ENCODE measurements around the gene KRT40.

The KRT40 gene

DNA sequence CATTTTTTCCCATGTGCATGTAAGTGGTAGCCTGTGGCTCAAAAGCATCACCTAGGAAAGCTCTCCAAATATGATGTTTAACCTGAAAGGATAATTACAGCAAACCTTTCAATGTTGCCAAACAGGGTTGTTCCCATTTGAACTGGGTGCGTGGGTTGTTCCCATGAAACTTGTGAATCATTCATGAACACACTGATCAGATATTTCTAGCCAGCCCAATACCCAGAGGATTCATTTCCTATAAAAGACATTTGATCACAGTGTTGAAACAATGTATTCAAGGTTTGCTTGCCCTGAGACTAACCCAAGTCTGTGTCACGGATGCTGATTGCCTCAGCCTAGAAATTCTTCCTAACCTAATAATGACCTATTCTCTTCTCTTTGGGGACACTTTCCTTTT lies 30.2 kb downstream of the KRT40 start:
- no peak for DNase-seq (ENCODE audit: low read depth in 2 of 3, low spot score in 2 of 3)

DNA sequence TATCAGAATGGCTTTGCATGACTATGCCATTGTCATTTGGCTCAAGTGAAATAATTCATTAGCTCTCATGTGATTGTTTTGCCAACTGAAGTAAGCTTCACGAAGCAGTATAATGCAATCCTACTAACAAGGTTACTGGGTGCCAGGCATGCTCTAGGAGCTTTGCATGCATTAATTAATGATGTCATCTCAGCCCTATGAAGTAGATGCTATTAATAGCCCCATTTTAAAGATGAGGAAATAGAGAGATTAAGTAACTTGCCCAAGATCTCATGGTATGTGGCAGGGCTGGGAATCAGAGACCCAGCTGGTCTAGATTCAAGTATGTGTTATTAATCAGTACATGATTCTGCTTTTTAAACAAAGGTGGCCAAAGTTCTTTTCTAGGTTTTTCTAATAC lies 31.5 kb downstream of the KRT40 start:
- DNase-seq (ENCODE audit: low read depth in 2 of 3, low spot score in 2 of 3) = no peak

DNA sequence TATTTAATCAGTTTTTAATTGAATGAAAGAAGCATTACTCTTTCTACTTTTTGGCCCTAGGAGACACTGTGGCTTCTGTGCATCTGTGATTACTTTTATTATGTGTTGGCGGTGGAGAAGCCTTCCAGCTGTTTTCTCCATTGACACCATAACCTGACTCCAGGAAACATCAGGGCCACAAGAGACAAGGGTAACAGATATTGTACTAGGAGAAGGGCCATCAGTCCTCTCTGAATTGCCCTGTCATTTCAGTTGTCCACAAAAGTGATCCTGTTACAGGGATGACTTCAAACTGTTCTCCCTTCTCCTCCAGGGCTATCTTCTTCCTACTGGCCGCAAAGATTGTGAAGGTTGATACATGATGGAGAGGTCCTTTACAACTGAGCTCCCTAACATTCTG lies 32.0 kb downstream of the KRT40 start:
- DNase-seq (ENCODE audit: low read depth in 2 of 3, low spot score in 2 of 3) = no peak

DNA sequence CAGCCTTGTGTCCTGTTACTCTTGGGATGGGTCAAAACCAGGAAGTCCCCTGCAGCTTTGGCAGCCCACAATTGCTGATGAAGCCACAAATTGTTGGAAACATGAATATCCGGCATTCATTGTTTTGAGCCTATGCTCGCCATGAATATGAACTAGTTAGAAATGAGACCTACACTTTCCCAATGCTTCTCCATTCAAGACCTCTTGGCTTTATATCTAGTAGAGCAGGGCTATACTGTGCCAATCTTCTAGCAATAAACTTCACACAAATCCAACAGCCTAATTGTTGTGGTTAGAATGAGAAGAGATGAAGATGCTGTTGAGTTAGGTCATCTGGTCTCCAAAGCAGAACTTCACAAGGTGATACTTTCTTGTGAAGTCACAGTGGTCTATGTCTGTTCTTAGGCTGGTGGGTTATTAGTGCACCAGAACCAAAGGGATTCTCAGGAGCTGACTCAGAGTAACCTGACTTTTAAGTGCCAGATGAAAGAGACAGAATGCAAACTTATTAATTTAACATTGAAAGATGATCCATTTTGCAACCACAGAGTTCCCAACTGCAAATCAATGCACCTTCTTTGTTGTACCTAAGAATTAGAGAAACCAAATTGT lies 33.0 kb downstream of the KRT40 start:
- no peak for DNase-seq (ENCODE audit: low read depth in 2 of 3, low spot score in 2 of 3)

DNA sequence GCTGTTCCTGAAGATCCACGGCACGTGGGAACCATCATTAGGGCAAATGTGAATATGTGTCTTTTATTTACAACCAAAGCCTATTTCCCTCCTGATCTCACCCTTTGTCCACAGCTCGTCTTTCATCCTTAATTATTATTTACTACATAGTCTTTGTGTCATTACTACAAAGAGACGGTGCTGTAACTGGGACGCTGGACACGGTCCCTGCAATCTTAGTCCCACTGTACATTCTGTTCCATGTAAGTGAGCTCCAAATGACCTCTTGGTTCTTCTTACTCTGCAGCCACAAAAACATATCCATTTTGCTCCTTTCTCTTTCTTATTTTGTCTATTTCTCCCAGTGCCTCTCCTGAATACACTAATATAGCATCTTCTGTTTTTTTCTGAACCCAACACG lies 34.0 kb downstream of the KRT40 start:
- no peak for DNase-seq (ENCODE audit: low read depth in 2 of 3, low spot score in 2 of 3)

DNA sequence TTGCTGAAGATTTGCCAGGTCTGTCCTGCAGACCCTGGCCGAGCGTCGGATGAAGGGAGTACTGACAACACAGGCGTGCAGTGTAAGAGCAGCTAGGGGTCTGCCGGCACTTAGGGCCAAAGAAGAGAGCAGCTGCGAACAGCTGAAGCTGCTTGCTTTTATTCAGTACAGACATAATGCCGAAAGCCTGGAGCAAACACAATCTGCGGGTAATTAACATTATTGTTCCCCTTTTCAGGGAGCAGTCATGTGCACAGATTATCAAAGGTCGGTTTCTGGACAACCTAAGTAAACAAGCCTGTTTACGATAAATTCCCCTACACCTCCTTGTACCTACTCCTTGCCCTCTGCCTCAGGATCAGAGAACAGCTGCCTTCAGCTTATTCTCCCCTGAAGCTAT lies 34.7 kb downstream of the KRT40 start:
- DNase-seq (ENCODE audit: low read depth in 2 of 3, low spot score in 2 of 3) = no peak

DNA sequence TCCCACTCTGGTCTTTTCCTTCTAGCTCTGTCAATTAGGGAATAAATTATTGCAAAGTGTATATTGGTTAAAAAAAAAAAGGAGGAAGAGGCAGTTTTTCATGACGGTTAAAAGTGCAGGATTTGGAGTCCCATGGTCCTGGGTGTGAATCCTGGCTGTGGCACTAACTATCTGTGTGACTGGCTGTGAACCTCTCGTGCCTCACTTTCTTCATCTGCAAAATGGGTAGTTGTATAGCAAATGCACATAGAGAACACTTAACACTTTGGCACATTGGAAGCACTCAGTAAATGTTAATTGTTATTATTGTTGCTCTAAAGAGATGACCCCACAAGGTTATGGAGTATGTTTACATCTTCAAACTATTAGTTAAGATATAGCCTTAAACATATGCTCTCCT lies 36.2 kb downstream of the KRT40 start:
- DNase-seq (ENCODE audit: low read depth in 2 of 3, low spot score in 2 of 3) = no peak

DNA sequence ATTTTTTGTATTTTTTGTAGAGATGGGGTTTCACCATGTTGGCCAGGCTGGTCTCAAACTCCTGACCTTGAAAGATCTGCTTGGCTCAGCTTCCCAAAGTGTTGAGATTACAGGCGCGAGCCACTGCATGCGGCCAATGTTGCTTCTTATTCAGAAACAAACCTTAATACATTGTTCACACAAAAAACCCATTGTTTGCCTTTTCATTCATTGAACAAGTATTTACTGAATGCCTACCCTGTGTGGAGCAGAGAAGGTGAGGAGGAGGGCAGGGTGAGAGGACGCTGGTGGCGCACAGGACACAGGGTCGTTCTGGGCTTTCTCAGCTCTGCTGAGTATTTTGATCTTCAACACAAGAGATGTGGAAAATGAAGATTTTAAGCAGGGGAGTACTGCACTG lies 38.7 kb downstream of the KRT40 start:
- no peak for DNase-seq (ENCODE audit: low read depth in 2 of 3, low spot score in 2 of 3)

DNA sequence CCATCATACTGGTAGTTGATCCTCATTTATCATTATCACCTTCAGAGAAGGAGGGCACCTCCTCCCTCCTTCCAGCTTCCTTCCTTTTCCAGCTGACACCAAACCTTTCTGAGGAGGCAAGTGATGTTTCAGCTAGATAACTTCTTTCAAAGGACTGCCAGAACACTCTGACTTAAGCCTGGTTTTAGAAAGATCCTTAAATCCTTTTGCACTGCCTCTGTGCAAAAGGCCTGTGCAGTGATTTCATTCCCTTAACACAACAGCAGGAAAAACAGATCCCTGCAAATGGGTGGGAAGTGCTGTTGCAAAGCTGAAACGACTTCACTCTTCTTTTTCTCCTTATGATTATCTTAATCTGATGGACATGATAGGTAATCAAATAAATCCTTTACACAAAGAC lies 39.6 kb downstream of the KRT40 start:
- DNase-seq (ENCODE audit: low read depth in 2 of 3, low spot score in 2 of 3) = no peak

DNA sequence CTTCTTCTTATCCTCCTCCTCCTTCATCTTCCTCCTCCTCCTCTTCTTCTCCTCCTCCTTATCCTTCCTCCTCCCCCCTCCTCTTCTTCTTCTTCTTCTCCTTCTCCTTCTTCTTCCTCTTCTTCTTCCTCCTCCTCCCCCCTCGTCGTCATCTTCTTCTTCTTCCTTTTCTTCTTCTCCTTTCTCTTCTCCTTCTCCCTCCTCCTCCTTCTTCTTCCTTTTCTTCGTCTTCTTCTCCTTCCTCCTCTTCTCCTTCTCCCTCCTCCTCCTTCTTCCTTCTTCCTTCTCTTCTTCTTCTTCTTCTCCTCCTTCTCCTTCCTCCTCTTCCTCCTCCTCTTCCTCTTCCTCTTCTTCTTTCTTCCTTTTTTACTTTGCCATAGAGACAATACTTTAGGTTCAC lies 41.6 kb downstream of the KRT40 start:
- no peak for DNase-seq (ENCODE audit: low read depth in 2 of 3, low spot score in 2 of 3)

DNA sequence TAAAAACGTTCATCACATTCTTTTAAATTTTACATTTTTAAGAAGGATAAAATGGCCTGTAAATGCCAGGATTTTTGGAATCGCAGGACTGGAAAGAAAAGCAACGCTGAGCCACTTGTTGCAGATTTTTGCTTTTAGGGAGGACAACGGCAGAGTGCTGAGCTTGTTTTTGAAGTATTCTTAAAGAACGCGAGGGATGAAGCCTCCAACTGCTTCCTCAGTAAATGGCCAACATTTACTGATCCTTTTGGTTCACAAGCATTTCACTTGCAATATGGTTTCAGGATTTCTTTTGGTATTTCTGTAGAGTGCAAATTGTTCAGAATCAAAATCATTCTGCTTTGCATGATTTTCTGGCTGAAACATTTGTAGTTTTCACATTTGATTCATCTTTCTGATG lies 43.9 kb downstream of the KRT40 start:
- DNase-seq (ENCODE audit: low read depth in 2 of 3, low spot score in 2 of 3) = no peak

DNA sequence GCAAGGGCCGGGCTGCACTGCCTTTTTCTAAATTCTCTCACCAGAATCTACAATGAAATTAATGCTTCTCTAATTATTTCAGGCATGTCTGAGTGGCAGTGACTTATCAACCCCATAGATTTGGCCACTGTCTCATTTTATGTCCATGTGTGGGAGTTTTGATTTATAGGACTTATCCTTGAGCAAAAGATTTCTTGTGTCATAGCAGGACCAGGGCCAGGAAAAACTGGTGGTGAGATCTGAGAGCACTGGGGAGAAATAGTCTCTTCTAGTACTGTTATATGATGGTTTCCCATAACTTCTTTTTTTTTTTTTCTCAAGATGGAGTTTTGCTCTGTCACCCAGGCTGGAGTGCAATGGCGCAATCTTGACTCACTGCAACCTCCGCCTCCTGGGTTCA lies 45.1 kb downstream of the KRT40 start:
- DNase-seq (ENCODE audit: low read depth in 2 of 3, low spot score in 2 of 3) = no peak

DNA sequence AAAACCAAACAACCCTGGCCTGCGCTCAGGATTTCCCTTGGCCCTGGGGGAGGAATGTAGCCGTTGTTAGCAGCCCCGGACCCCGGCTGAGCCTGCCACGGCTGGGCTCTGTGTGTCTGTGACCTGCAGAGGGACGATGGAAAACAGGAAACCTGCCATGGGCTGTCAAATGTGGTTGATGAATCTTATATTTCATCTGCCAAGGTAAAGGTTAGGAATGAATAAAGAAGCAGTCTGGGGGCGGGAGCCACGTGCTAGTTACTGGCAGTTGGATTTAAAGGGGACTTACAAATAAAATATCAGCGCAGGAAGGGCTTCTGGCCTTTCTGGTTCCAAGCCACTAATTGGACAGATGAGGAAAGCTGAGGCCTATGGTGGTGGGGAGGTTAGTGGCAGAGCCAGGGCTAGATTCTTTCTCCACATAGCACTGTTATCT lies 46.7 kb downstream of the KRT40 start, which contains the start of gene KRT23:
Gene KRT23, minus strand, starts transcription at position 263 of the 436 bp plus-strand sequence. CDS start 1,043 bp downstream, outside the sequence.
- DNase-seq (ENCODE audit: low read depth in 2 of 3, low spot score in 2 of 3) = no peak

DNA sequence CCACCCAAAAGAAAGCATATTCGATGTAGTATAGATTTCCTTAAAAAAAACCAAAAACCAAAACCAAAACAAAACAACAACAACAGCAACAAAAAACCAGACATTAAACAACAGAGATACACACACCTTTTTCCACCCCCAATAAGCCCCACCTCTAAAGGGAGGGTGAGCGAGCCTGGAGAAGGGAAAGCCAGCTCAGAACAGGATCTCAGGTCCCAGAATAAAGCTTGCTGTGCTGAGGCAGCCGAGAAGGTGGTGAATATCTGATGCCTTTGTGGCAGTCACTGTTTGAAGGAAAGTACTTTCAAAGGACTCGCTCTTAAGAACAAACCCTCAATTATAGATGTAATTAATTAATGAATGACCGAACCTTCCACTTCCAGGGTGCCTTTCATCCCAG lies 47.1 kb downstream of the KRT40 start:
- DNase-seq (ENCODE audit: low read depth in 2 of 3, low spot score in 2 of 3) = no peak

DNA sequence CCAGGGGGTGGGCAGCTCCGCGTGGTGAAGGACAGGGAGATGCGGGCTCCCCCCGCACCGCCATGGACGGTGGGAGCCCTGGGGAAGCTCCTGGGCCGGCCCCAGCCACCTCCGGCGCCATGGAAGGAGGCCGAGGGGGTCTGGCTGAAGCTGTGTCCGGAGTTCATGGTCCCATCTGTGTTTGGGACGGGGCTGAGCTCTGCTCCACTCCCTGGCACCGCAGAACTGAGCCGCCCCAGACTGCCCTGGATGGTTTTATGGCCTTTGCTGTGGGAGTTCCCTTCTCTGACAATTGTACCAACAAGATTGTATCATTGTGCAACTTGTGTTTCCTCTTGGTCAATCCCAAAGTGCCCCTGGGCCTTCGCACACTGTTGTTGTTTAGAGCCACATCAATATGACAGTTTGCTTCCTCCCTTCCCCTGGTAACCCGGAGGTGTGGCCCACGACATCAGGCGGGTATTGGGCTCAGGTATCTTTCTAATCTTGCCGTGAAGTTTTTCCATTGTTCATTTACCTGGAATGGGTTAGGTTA lies 47.6 kb downstream of the KRT40 start:
- DNase-seq (ENCODE audit: low read depth in 2 of 3, low spot score in 2 of 3) = no peak

DNA sequence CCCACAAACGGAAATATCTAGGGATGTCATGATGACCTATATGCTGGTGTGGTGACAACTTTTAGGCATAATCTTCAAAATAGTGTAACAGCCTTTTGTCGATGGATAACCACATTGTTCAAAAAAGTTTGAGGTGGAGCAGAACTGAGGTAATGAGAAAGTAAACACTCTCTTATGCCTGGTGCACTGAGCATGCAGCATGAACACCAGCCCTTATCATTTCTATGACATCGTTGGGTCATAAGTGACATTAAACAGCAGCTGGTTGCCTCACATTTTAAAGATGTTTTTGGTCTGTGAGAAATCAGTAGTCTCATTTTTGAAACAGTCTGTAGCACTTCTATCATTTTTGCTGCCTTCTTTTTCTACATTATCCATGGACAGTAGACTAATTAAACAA lies 48.5 kb downstream of the KRT40 start:
- no peak for DNase-seq (ENCODE audit: low read depth in 2 of 3, low spot score in 2 of 3)

DNA sequence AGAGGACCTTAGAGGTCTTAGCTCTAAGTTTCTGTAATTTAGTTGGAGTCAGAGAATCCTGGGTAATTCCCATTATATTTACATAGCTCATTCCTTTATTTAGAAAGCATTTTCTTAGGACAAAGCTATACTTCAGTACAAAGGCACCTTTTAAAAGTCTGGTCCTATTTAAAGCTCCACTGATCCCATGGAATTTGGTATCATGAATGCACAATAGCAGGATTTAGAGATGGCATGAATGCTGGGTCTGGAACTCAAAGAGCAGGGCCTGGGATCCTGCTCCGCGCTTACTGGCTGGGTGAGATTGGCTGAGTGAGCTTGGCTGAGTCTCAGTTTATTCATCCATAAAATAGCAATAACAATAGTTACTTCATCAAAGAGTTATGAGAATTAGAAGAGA lies 51.5 kb downstream of the KRT40 start:
- DNase-seq (ENCODE audit: low read depth in 2 of 3, low spot score in 2 of 3) = no peak

DNA sequence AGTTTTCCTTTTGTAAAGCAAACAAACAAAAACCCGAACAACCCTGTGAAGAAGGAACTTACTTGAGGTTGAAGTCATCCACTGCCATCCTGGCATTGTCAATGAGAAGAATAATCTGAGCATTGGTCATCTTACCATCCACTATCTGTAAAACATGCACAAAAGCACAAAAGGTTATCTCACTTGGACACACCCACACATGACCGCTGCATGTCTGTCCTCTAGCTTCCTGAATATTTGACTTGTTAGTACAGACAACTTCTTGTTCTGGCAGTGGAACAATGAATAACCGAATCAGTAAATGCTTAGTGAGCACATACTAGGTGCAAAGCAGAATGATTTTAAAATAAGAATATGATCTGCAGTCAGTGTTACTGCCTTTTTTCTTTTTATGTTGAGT lies 52.8 kb downstream of the KRT40 start:
- no peak for DNase-seq (ENCODE audit: low read depth in 2 of 3, low spot score in 2 of 3)

Measured in activated CD8-positive, alpha-beta memory T cell treated with anti-CD3 and anti-CD28 coated beads for 48 hours (primary cell).